ENCODE results near the gene IFITM2.

DNA sequence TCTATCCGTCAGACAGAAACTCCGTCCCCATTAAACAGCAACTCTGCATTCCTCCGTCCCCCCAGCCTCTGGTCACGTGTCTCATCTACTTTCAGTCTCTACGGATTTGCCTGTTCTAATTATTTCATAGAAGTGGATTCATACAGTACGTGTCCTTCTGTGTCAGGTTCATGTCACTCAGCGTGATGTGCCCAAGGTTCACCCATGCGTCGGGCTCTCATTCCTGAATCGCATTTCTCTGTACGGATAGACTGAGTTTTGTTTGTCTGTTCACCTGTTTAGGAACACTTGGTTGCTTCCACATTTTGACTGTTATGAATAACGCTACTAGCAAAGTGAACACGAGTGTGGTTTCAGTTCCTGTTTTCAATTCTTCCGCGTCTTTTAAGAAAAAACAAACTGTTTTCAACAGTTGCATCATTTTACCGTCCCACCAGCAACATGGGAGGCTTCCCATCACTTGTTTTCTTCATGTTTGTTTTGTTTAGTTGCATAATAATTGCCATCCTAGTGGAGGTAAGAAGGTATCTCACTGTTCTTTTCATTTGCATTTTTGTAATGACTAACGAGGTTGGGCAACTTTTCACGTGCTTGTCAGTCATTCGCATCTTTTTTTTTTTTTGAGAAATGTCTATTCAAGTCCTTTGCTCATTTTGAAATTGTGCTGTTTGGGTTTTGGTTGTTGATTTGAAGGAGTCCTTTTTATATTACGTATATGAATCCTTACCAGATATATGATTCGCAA, 38.3 kb upstream of the IFITM2 start:
- TF ChIP-seq, protein P1, sequence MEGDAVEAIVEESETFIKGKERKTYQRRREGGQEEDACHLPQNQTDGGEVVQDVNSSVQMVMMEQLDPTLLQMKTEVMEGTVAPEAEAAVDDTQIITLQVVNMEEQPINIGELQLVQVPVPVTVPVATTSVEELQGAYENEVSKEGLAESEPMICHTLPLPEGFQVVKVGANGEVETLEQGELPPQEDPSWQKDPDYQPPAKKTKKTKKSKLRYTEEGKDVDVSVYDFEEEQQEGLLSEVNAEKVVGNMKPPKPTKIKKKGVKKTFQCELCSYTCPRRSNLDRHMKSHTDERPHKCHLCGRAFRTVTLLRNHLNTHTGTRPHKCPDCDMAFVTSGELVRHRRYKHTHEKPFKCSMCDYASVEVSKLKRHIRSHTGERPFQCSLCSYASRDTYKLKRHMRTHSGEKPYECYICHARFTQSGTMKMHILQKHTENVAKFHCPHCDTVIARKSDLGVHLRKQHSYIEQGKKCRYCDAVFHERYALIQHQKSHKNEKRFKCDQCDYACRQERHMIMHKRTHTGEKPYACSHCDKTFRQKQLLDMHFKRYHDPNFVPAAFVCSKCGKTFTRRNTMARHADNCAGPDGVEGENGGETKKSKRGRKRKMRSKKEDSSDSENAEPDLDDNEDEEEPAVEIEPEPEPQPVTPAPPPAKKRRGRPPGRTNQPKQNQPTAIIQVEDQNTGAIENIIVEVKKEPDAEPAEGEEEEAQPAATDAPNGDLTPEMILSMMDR (tag by site-specific recombination; IDR thresholded peaks at IDR 0.05): no peak
- no peak for TF ChIP-seq ZNF324 (tag by site-specific recombination; IDR thresholded peaks at IDR 0.05)
- no peak for TF ChIP-seq ZNF548 (tag by site-specific recombination; IDR thresholded peaks at IDR 0.05)
- TF ChIP-seq TRIM28 (IDR thresholded peaks at IDR 0.05; ENCODE audit: borderline replicate concordance, low read length): no peak
- TF ChIP-seq ZNF561 (tag by site-specific recombination; IDR thresholded peaks at IDR 0.05; ENCODE audit: borderline replicate concordance): no peak
- TF ChIP-seq, protein P2, sequence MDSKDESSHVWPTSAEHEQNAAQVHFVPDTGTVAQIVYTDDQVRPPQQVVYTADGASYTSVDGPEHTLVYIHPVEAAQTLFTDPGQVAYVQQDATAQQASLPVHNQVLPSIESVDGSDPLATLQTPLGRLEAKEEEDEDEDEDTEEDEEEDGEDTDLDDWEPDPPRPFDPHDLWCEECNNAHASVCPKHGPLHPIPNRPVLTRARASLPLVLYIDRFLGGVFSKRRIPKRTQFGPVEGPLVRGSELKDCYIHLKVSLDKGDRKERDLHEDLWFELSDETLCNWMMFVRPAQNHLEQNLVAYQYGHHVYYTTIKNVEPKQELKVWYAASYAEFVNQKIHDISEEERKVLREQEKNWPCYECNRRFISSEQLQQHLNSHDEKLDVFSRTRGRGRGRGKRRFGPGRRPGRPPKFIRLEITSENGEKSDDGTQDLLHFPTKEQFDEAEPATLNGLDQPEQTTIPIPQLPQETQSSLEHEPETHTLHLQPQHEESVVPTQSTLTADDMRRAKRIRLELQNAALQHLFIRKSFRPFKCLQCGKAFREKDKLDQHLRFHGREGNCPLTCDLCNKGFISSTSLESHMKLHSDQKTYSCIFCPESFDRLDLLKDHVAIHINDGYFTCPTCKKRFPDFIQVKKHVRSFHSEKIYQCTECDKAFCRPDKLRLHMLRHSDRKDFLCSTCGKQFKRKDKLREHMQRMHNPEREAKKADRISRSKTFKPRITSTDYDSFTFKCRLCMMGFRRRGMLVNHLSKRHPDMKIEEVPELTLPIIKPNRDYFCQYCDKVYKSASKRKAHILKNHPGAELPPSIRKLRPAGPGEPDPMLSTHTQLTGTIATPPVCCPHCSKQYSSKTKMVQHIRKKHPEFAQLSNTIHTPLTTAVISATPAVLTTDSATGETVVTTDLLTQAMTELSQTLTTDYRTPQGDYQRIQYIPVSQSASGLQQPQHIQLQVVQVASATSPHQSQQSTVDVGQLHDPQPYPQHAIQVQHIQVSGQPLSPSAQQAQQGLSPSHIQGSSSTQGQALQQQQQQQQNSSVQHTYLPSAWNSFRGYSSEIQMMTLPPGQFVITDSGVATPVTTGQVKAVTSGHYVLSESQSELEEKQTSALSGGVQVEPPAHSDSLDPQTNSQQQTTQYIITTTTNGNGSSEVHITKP (tag by site-specific recombination; IDR thresholded peaks at IDR 0.05): no peak
- TF ChIP-seq SETDB1 (IDR thresholded peaks at IDR 0.05; ENCODE audit: insufficient read length, low read length): no peak
- no peak for TF ChIP-seq MYNN (tag by site-specific recombination; IDR thresholded peaks at IDR 0.05; ENCODE audit: borderline replicate concordance)
- TF ChIP-seq ZNF391 (tag by site-specific recombination; IDR thresholded peaks at IDR 0.05; ENCODE audit: borderline replicate concordance, low read depth): no peak
- no peak for TF ChIP-seq ZXDB (tag by site-specific recombination; IDR thresholded peaks at IDR 0.05)
